Prostate gland (tissue), 2 donors: ENCODE results near the gene GHR.

Experiments
- POLR2A ChIP-seq: fragments of 450-650 bp; IDR thresholded peaks from one replicate; pipeline ENCODE4 v1.6.1; 2016; ENCODE audit warnings: antibody characterized with exemption, mild to moderate bottlenecking
- POLR2AphosphoS5 ChIP-seq: sonication (generic); formaldehyde crosslinking; IDR thresholded peaks from one replicate; pipeline ENCODE4 v1.6.1; 2017; ENCODE audit warnings: antibody characterized with exemption
- TF ChIP-seq, protein P1 (sequence below), 4 experiments: fragments of 200-600 bp in 2 of 4; fragments of 450-650 bp in 2 of 4; sonication (generic) in 2 of 4; IDR thresholded peaks; 1 replicate in 3 of 4; 2 replicates in 1 of 4; pipeline ENCODE4 v1.5.1; 2016 to 2019; ENCODE audit warnings: antibody characterized with exemption in 4 of 4, mild to moderate bottlenecking in 2 of 4, moderate library complexity in 2 of 4

DNA sequence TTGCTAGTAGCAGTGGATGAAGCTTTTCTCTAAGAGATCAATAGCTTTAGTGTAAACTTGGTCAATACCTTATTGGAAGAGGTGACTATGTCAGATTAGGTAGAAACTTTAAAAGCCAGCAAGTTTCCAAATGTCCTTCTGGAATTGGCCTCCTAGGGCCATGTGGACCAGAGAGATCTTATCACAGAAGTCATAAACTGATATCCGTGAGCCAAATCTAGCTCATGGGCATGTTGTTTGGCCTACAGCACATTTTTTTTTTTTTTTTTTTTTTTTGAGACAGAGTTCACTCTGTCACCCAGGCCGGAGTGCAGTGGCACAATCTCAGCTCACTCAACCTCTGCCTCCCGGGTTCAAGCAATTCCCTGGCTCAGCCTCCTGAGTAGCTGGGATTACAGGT, 175.9 kb downstream of the GHR start:
- TF ChIP-seq, protein P1, sequence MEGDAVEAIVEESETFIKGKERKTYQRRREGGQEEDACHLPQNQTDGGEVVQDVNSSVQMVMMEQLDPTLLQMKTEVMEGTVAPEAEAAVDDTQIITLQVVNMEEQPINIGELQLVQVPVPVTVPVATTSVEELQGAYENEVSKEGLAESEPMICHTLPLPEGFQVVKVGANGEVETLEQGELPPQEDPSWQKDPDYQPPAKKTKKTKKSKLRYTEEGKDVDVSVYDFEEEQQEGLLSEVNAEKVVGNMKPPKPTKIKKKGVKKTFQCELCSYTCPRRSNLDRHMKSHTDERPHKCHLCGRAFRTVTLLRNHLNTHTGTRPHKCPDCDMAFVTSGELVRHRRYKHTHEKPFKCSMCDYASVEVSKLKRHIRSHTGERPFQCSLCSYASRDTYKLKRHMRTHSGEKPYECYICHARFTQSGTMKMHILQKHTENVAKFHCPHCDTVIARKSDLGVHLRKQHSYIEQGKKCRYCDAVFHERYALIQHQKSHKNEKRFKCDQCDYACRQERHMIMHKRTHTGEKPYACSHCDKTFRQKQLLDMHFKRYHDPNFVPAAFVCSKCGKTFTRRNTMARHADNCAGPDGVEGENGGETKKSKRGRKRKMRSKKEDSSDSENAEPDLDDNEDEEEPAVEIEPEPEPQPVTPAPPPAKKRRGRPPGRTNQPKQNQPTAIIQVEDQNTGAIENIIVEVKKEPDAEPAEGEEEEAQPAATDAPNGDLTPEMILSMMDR (IDR thresholded peaks at IDR 0.05), result no peak
- no peak for TF ChIP-seq POLR2AphosphoS5
- no peak for TF ChIP-seq POLR2A
